ENCODE measurements around the gene BEST3. TPM values are rescaled to one million over a fixed set of nuclear protein-coding genes. Genes with fewer than 3 reads are reported as not detected.

The BEST3 gene
- total RNA-seq, 1 donor from 2014 or later: 0.77 TPM

DNA sequence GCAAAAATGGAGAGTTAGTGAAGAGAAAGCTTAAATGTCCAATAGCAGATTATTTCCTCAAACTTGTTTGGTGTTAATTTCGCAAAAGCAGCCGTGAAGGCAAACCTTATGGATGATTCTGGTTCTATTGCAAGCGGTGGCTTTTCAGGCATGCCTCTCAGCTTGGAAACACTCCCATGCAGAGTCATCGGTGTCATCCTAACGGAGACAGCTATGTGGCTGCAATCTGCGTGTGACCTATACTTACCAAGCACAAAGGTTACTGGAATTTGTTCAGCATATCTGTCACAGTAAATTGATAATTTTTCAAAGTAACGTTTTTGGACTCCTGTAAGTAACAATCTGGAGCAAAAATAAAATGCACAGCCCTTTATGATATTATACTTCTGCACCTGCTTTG lies 5.0 kb downstream of the BEST3 start:
- Mint-ChIP-seq H3K4me1 (ENCODE audit: unreplicated experiment) (peaks cover 3% of the 10 kb centered on the region), H3K9me3 (no peaks in the 10 kb centered on the region), H3K27me3 (no peaks in the 10 kb centered on the region), H3K36me3 (no peaks in the 10 kb centered on the region), H3K27ac (no peak overlapping the region), H3K4me3 (no peak overlapping the region)
- TF ChIP-seq, protein P1, sequence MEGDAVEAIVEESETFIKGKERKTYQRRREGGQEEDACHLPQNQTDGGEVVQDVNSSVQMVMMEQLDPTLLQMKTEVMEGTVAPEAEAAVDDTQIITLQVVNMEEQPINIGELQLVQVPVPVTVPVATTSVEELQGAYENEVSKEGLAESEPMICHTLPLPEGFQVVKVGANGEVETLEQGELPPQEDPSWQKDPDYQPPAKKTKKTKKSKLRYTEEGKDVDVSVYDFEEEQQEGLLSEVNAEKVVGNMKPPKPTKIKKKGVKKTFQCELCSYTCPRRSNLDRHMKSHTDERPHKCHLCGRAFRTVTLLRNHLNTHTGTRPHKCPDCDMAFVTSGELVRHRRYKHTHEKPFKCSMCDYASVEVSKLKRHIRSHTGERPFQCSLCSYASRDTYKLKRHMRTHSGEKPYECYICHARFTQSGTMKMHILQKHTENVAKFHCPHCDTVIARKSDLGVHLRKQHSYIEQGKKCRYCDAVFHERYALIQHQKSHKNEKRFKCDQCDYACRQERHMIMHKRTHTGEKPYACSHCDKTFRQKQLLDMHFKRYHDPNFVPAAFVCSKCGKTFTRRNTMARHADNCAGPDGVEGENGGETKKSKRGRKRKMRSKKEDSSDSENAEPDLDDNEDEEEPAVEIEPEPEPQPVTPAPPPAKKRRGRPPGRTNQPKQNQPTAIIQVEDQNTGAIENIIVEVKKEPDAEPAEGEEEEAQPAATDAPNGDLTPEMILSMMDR (conservative IDR thresholded peaks at IDR 0.05): no peak
- DNase-seq (ENCODE audit: extremely low spot score, unreplicated experiment): no peak

DNA sequence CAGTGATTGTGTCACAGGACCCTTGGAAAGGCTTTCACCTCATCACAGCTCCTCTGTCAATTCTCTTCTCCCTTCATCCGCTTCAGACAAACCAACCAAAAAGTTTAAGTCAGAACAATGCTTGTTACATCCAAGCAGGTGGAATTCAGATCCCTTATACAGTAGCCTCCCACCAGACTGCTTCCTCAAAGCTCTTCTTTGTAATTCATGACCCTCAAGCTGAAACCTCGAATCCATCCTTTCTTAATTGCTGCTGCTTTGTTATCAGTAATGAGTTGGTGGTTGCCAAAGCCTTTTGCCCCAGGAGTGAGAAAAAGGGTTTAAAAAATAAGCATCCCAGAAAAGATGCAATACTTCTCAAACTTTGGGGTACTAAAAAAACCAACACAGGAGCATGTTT lies 9.5 kb downstream of the BEST3 start:
- Mint-ChIP-seq H3K4me3 (no peak overlapping the region), H3K27ac (no peak overlapping the region), H3K36me3 (no peaks in the 10 kb centered on the region), H3K9me3 (no peaks in the 10 kb centered on the region), H3K27me3 (peaks cover 3% of the 10 kb centered on the region), H3K4me1 (ENCODE audit: unreplicated experiment) (peaks cover 9% of the 10 kb centered on the region)
- TF ChIP-seq, protein P1 (conservative IDR thresholded peaks at IDR 0.05): no peak
- DNase-seq (ENCODE audit: extremely low spot score, unreplicated experiment): no peak

DNA sequence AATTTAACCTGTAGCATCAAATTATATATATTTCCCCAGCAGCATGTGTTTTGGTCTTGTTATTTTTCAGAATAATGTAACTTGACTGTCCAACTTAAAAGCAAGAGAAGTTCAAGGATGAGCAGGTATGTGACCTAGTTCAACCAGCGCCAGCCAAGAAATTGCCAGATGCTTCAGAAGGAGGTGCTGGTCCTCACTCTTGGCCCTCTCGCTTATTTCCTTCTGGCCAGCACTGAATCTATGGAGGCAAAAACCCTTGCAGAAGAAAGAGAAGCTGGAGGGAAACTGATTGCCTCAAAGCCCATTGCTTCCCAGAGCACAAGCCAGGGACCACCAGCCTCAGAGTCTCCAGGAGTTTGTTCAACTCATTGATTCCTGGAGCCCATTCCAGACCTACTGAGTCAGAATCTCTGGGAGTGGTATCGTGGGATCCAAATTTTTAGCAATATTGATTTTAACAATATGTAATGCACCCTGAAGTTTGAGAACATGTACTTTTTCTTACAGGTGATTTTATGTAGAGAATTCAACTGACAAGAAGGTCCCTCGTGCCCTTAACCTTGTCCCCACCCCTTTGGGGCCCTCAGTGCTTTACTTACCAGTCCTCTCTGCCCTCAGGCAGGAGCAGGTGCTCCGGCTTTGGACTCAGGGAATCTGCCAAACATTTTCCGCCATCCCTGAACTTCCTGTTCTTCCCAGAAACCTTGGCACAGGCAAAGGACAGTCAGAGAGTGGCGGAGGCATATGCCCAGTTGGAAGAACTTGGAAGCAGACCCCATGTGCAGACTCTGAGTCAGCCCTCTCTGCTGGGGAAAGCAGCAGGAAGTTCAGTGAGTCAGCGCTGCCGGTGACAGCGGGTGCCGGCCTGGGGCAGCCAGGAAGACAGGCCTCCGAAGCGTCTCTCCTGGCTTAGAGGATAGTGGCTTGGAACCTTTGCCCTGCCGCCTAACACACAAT lies 10.4 kb downstream of the BEST3 start:
- H3K27ac Mint-ChIP-seq: no peak overlapping the region
- H3K4me1 Mint-ChIP-seq (ENCODE audit: unreplicated experiment): peaks cover 9% of the 10 kb centered on the region
- H3K9me3 Mint-ChIP-seq: no peaks in the 10 kb centered on the region
- DNase-seq (ENCODE audit: extremely low spot score, unreplicated experiment): no peak
- TF ChIP-seq, protein P1 (conservative IDR thresholded peaks at IDR 0.05): no peak
- H3K27me3 Mint-ChIP-seq: peaks cover 6% of the 10 kb centered on the region
- H3K4me3 Mint-ChIP-seq: no peak overlapping the region
- H3K36me3 Mint-ChIP-seq: no peaks in the 10 kb centered on the region

DNA sequence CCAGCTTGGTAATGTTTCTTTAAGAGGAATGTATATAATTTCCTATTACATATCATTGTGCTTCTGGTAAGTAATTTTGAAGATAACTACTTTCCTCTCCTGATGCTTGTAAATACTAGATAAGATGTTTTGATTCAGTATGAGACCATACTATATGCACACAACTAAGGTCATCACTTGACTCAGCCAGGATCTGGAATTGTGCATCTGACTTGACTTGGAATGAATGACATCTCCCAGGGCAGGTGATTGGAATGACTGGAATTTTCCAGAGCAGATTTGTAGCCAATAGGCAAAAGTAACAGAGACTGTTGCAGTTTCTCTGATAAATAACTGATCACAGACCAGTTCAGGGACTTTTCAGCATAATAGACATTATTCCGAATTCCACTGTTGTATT lies 11.1 kb downstream of the BEST3 start:
- TF ChIP-seq, protein P1 (conservative IDR thresholded peaks at IDR 0.05): no peak
- Mint-ChIP-seq H3K4me1 (ENCODE audit: unreplicated experiment) (peaks cover 9% of the 10 kb centered on the region), H3K4me3 (no peak overlapping the region)

DNA sequence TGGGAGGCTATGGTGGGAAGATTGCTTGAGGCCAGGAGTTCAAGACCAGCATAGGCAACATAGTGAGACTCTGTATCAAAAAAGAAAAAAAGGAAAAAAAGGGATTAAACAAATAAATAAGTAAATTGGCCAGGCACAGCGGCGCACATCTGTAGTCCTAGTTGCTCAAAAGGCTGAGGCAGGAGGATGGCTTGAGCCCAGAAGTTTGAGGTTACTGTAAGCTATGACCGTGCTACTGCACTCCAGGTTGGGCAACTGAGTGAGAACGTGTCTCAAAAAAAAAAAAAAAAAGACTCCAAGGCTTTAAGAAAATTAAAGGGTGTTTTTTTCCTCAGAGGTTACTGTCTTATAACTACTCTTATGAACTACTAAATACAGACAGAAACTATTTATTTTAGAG lies 11.7 kb downstream of the BEST3 start:
- Mint-ChIP-seq H3K4me1 (ENCODE audit: unreplicated experiment) (peaks cover 9% of the 10 kb centered on the region), H3K27ac (no peak overlapping the region), H3K4me3 (no peak overlapping the region), H3K36me3 (no peaks in the 10 kb centered on the region), H3K9me3 (no peaks in the 10 kb centered on the region), H3K27me3 (peaks cover 6% of the 10 kb centered on the region)
- no peak for DNase-seq (ENCODE audit: extremely low spot score, unreplicated experiment)
- TF ChIP-seq, protein P1 (conservative IDR thresholded peaks at IDR 0.05): no peak

More for the DNA sequence above, 11.1 kb downstream of the BEST3 start:
- Mint-ChIP-seq H3K36me3 (no peaks in the 10 kb centered on the region), H3K27ac (no peak overlapping the region), H3K9me3 (no peaks in the 10 kb centered on the region), H3K27me3 (peaks cover 6% of the 10 kb centered on the region)
- DNase-seq (ENCODE audit: extremely low spot score, unreplicated experiment): no peak
